Keratinocyte (primary cell): Measurements from ENCODE around the gene CGN. TPM values are rescaled to one million over a fixed set of nuclear protein-coding genes. Genes with fewer than 3 reads are reported as not detected.

Experiments used
- DNase-seq: peaks from one replicate; pipeline ENCODE4 v3.0.0-alpha.2; 2011; ENCODE audit warnings: low read depth, missing footprints, low spot score
- FAIRE-seq: peaks from 2 replicates; lab custom pipeline; 2011; peaks lifted over from hg19 to GRCh38; lab: Jason Lieb, UNC
- H2AFZ ChIP-seq: 2 replicates; pipeline ENCODE4 v1.6.0; 2012; ENCODE audit warnings: low read length, control low read depth, inconsistent platforms; ENCODE audit not compliant: control insufficient read depth
- H3K27ac ChIP-seq: 2 replicates; pipeline ENCODE4 v1.5.1; 2011; ENCODE audit warnings: low read length; ENCODE audit not compliant: control insufficient read depth, insufficient read depth
- H3K27me3 ChIP-seq: 3 replicates; pipeline ENCODE4 v1.6.0; 2011; ENCODE audit warnings: low read length; ENCODE audit not compliant: control insufficient read depth, insufficient read depth; ENCODE audit errors: extremely low read depth
- H3K36me3 ChIP-seq, 2 experiments: 2 replicates in 1 of 2; 3 replicates in 1 of 2; pipeline ENCODE4 v1.5.1; 2011; ENCODE audit warnings: low read length in 2 of 2, mild to moderate bottlenecking in 1 of 2; ENCODE audit not compliant: control insufficient read depth in 2 of 2, insufficient read depth in 2 of 2; ENCODE audit errors: extremely low read depth in 1 of 2
- H3K4me1 ChIP-seq: 3 replicates; pipeline ENCODE4 v1.5.1; 2011; ENCODE audit warnings: low read length; ENCODE audit not compliant: control insufficient read depth, insufficient read depth; ENCODE audit errors: extremely low read depth
- H3K4me2 ChIP-seq: 3 replicates; pipeline ENCODE4 v1.6.0; 2011; ENCODE audit warnings: low read depth, low read length; ENCODE audit not compliant: control insufficient read depth, insufficient read depth; ENCODE audit errors: extremely low read depth
- H3K4me3 ChIP-seq, 3 experiments: fragments of 200-600 bp in 1 of 3; sonication (generic) in 1 of 3; 2 replicates in 2 of 3; 3 replicates in 1 of 3; pipeline ENCODE4 v1.5.1; 2011 to 2016; ENCODE audit warnings: low read length in 3 of 3, mild to moderate bottlenecking in 3 of 3, control low read depth in 2 of 3, inconsistent platforms in 1 of 3, low read depth in 1 of 3, mixed read lengths in 1 of 3, mixed run types in 1 of 3, moderate library complexity in 1 of 3; ENCODE audit not compliant: control insufficient read depth in 2 of 3, insufficient read depth in 2 of 3; ENCODE audit errors: extremely low read depth in 1 of 3
- H3K79me2 ChIP-seq: 2 replicates; pipeline ENCODE4 v1.6.0; 2012; ENCODE audit warnings: low read length; ENCODE audit not compliant: control insufficient read depth, insufficient read depth
- H3K9ac ChIP-seq: 3 replicates; pipeline ENCODE4 v1.6.0; 2011; ENCODE audit warnings: low read length; ENCODE audit not compliant: control insufficient read depth, insufficient read depth; ENCODE audit errors: extremely low read depth
- H3K9me1 ChIP-seq: 3 replicates; pipeline ENCODE4 v1.6.0; 2011; ENCODE audit warnings: low read length; ENCODE audit not compliant: control insufficient read depth, insufficient read depth; ENCODE audit errors: extremely low read depth
- H3K9me3 ChIP-seq: 2 replicates; pipeline ENCODE4 v1.5.1; 2012; ENCODE audit warnings: low read depth, low read length; ENCODE audit not compliant: control insufficient read depth
- H4K20me1 ChIP-seq: 3 replicates; pipeline ENCODE4 v1.6.0; 2011; ENCODE audit warnings: low read length; ENCODE audit not compliant: control insufficient read depth, insufficient read depth; ENCODE audit errors: extremely low read depth
- EZH2 ChIP-seq: IDR thresholded peaks from one replicate; pipeline ENCODE4 v1.6.1; 2012; ENCODE audit warnings: inconsistent platforms, mild to moderate bottlenecking, low read length, moderate library complexity
- dilution Hi-C: fragments of 300-500 bp; cut with MboI; formaldehyde crosslinking; loops from one replicate; pipeline ENCODE4 v1.7.0; 2020; ENCODE audit warnings: low sequenced_read_pairs; ENCODE audit not compliant: extremely low pct_ligation_motif_present
- polyA plus RNA-seq, 5 experiments: library from polyadenylated mRNA; depleted of rRNA in 3 of 5; stranded (reverse) in 3 of 5; stranded (forward) in 1 of 5; unstranded in 1 of 5; fragments of >200 nt; gene quantifications; 1 replicate in 1 of 5; 2 replicates in 3 of 5; 3 replicates in 1 of 5; pipeline versions ENCODE4 v1.2.1 to v1.2.3, GENCODE V29; 2011 to 2012; ENCODE audit warnings: missing spikeins in 2 of 5, low read depth in 1 of 5, low replicate concordance in 1 of 5
- TF ChIP-seq, protein P1 (sequence below), 3 experiments: IDR thresholded peaks in 1 of 3; conservative IDR thresholded peaks in 1 of 3; optimal IDR thresholded peaks in 1 of 3; 2 replicates in 2 of 3; 3 replicates in 1 of 3; pipeline versions ENCODE3 to v1.5.1; 2011; ENCODE audit warnings: low read length in 3 of 3, mild to moderate bottlenecking in 3 of 3, moderate library complexity in 2 of 3, control low read depth in 1 of 3, inconsistent platforms in 1 of 3; ENCODE audit not compliant: insufficient read depth in 2 of 3; ENCODE audit errors: extremely low read depth in 1 of 3

CGN gene
- polyA plus RNA-seq, 1 donor (not counting 4 experiments of a cell fraction or from before 2014, with no cell fraction given), result 2.9 TPM

DNA sequence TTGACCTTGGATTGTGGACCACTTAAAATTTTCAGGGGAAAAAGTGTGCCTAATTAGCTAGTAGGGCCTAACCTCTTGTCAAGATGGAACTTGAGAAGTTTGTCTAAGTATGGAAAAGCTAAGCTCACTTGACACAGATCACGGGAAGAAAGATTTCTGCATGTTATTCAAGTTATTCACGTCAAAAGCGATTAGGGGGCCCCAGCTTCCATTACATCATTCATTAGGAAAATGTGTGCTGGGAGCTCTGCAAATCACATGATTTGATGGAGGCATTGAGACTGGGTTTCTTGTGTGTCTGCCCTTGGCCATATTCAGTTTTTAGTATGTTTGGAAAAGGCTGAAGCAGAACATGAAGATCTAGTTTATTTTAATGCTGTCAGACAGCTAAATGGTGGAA lies 36.4 kb upstream of the CGN start:
- no peak overlapping the region for H2AFZ ChIP-seq
- no peak for TF ChIP-seq EZH2
- TF ChIP-seq, protein P1, sequence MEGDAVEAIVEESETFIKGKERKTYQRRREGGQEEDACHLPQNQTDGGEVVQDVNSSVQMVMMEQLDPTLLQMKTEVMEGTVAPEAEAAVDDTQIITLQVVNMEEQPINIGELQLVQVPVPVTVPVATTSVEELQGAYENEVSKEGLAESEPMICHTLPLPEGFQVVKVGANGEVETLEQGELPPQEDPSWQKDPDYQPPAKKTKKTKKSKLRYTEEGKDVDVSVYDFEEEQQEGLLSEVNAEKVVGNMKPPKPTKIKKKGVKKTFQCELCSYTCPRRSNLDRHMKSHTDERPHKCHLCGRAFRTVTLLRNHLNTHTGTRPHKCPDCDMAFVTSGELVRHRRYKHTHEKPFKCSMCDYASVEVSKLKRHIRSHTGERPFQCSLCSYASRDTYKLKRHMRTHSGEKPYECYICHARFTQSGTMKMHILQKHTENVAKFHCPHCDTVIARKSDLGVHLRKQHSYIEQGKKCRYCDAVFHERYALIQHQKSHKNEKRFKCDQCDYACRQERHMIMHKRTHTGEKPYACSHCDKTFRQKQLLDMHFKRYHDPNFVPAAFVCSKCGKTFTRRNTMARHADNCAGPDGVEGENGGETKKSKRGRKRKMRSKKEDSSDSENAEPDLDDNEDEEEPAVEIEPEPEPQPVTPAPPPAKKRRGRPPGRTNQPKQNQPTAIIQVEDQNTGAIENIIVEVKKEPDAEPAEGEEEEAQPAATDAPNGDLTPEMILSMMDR (optimal IDR thresholded peaks at IDR 0.05 in 1 of 3, IDR thresholded peaks at IDR 0.05 in 1 of 3, conservative IDR thresholded peaks at IDR 0.05 in 1 of 3; ENCODE audit: extremely low read depth in 1 of 3, insufficient read depth in 2 of 3, low read length in 3 of 3), result no peak

DNA sequence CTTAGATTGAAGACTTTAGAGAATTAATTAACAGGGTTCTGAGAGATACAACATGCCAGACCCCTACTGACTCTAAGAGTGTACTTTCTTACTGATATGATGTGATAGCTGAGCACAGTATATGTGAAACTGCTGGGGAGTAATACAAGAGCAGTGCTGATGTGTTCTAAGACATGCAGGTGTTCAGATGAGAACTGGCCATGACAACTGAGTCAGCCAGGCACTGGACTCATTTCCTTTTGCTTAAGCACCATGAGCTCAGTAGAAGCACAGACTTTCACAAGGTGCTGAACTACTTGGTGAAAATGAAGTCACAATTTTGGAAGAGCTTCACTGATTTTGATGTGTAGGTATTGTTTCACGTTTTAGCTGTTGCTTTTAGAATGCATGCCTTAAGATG lies 36.0 kb upstream of the CGN start:
- DNase-seq (no peak), FAIRE-seq (peak; percentile 55)
- TF ChIP-seq, protein P1 (optimal IDR thresholded peaks at IDR 0.05 in 1 of 3, IDR thresholded peaks at IDR 0.05 in 1 of 3, conservative IDR thresholded peaks at IDR 0.05 in 1 of 3; ENCODE audit: extremely low read depth in 1 of 3, insufficient read depth in 2 of 3, low read length in 3 of 3), result no peak
- H3K79me2 ChIP-seq, result no peaks in the 10 kb centered on the region
- no peaks in the 10 kb centered on the region for H3K9me3 ChIP-seq
- H3K4me3 ChIP-seq, result no peak overlapping the region
- no peak overlapping the region for H3K4me2 ChIP-seq
- H3K4me1 ChIP-seq, result no peaks in the 10 kb centered on the region
- H3K9ac ChIP-seq, result no peak overlapping the region
- H3K27ac ChIP-seq, result no peak overlapping the region
- dilution Hi-C loops, result no loop called here
- no peaks in the 10 kb centered on the region for H4K20me1 ChIP-seq
- H3K9me1 ChIP-seq, result no peaks in the 10 kb centered on the region
- H2AFZ ChIP-seq, result no peak overlapping the region
- no peaks in the 10 kb centered on the region for H3K36me3 ChIP-seq
- no peaks in the 10 kb centered on the region for H3K27me3 ChIP-seq

More for the DNA sequence above, 36.4 kb upstream of the CGN start:
- Histone ChIP-seq H3K9ac (no peak overlapping the region), H3K36me3 (no peaks in the 10 kb centered on the region), H3K27ac (no peak overlapping the region), H4K20me1 (no peaks in the 10 kb centered on the region), H3K4me3 (no peak overlapping the region), H3K9me3 (no peaks in the 10 kb centered on the region), H3K79me2 (no peaks in the 10 kb centered on the region), H3K4me1 (no peaks in the 10 kb centered on the region), H3K9me1 (no peaks in the 10 kb centered on the region), H3K27me3 (no peaks in the 10 kb centered on the region), H3K4me2 (no peak overlapping the region)
- dilution Hi-C loops, result no loop called here
- DNase-seq (no peak), FAIRE-seq (no peak)
